CD1c-positive myeloid dendritic cell (primary cell): ENCODE results near the gene PSMD2.

ENCODE experiments used
- DNase-seq: peaks from one replicate; pipeline ENCODE4 v3.0.0-alpha.2; 2016; ENCODE audit errors: extremely low spot score

PSMD2 gene

DNA sequence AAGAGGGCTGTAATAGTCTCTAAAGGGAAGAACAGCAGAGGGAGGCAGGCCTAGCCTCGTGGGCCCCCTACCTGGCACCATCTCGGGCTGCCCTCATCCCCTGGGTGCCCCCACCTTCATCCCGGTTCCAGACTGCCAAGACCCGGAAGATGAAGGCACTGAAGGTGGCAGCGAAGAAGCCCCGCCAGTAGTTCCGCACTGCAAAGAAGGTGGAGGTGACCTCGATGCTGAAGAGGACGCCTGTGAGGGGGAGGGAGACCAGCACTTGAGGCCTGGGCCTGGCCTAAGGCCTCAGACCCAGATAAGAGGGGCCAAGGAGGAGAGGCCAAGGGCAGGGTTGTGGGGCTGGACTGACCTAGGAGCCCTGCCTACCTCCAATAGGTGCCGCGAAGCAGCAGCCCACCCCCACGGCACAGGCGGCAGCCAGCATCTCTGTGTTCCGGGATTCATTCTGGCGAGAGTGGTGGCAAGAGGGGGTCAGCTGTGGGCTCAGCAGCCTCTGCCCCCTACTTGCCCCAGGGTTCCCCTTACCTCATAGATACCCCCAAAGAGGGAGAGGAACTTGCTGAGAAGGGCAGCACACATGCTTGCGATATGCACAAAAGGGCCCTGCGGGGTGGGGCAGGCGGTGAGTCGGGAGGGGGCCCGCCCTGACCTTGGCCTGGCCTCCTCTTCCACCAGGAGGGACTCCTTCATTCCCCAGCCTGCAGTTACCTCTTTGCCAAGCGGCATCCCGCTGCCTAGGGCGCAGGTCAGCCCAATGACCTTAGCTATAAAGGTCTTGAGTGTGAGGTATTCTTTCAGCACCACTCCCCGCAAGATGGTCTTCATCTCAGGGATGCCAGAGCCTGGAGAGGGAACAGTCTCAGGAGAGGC is 58.4 kb downstream of the PSMD2 start:
- DNase-seq = no peak

DNA sequence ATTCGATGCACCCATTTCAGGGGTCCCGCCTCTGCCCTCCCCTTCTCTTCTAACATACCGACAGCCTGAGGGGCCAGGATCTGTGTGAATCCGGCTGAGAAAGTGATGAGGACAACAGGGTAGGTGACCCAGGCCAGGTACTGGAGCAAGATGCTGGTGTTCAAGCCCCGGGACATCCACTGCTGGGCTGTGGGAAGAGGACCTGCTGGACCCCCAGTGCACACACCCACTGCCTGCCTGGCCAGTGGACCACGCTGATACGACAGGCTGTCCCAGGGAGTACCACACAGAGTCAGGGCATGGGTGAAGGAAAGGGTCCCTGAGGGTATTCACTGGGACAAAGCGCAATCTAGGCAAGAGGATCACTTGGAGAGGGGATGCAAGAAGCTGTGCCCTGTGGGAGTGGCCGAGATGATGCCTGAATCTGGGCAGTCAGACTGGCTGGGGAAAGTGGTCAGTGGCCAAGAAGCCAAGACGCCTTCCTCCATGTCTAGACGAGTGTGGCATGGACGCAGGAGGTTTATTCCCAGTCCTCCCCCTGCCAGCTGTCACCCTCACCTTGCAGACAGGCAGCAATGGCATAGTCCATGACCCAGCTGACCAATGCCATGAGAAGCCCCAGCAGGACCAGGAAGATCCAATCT is 59.2 kb downstream of the PSMD2 start:
- DNase-seq = no peak
